ENCODE data around the gene HIPK2. TPM values are rescaled to one million over a fixed set of nuclear protein-coding genes. Genes with fewer than 3 reads are reported as not detected.

HIPK2 gene
- total and polyA plus RNA-seq, 2 experiments from 2014 or later = 7.3 to 16.9 TPM

- H3K4me1 Mint-ChIP-seq = peaks cover 12% of the 10 kb centered on the region
- Histone ChIP-seq H3K4me3 (no peak overlapping the region), H3K4me1 (ENCODE audit: insufficient read depth) (no peaks in the 10 kb centered on the region), H3K36me3 (ENCODE audit: insufficient read depth) (no peaks in the 10 kb centered on the region), H3F3A (replicated peaks; ENCODE audit: low read depth) (no peaks in the 10 kb centered on the region), H3K27me3 (ENCODE audit: insufficient read depth) (no peaks in the 10 kb centered on the region), H3K9me2 (ENCODE audit: insufficient read depth) (no peaks in the 10 kb centered on the region), H3K27ac (ENCODE audit: low read depth) (no peak overlapping the region), H3K4me2 (no peak overlapping the region), H2AFZ (0 out of 2 replicates have a peak overlapping the region, but pooled peaks have one; percentile 18), H3K79me2 (replicated peaks; ENCODE audit: insufficient read depth) (no peaks in the 10 kb centered on the region), H4K20me1 (replicated peaks; ENCODE audit: insufficient read depth) (no peaks in the 10 kb centered on the region)
- no peaks in the 10 kb centered on the region for H3K36me3 Mint-ChIP-seq (ENCODE audit: low read depth)
- H3K27me3 Mint-ChIP-seq (ENCODE audit: insufficient read depth, low read depth, poor library complexity) = peaks cover 9% of the 10 kb centered on the region
- no peak for ATAC-seq
- DNase-seq (ENCODE audit: low spot score) = no peak
- no peaks in the 10 kb centered on the region for H3K9me3 Mint-ChIP-seq
- H3K27ac Mint-ChIP-seq = no peak overlapping the region
- H3K4me3 Mint-ChIP-seq = no peak overlapping the region
- TF ChIP-seq EZH2 (IDR thresholded peaks at IDR 0.05; ENCODE audit: low read depth, unreplicated experiment) = no peak
- no peak for TF ChIP-seq CREB1 (CRISPR knock-in tag; IDR thresholded peaks at IDR 0.05; ENCODE audit: low read depth)
- TF ChIP-seq REST (IDR thresholded peaks at IDR 0.05; ENCODE audit: unreplicated experiment) = no peak
- TF ChIP-seq CTCF (conservative IDR thresholded peaks at IDR 0.05; ENCODE audit: low read depth in 2 of 2) = no peak
- TF ChIP-seq STAT1 (IDR thresholded peaks at IDR 0.05; ENCODE audit: unreplicated experiment) = no peak
- no peak for TF ChIP-seq ZNF114 (CRISPR knock-in tag; IDR thresholded peaks at IDR 0.05)
- no peak for TF ChIP-seq POLR2AphosphoS5 (IDR thresholded peaks at IDR 0.05; ENCODE audit: low read depth)
- no peak for TF ChIP-seq ETS1 (IDR thresholded peaks at IDR 0.05)
- TF ChIP-seq EZH2phosphoT487 (IDR thresholded peaks at IDR 0.05; ENCODE audit: unreplicated experiment) = no peak
- no peak for TF ChIP-seq NANOG (IDR thresholded peaks at IDR 0.05; ENCODE audit: borderline replicate concordance)
- TF ChIP-seq JUNB (IDR thresholded peaks at IDR 0.05; ENCODE audit: unreplicated experiment) = no peak
Measured at GRCh38 chr7:139544645-139545044, 233.2 kb downstream of the HIPK2 start.

Data from GM23338 (cell line).